ENCODE data around the gene VWA2. TPM values are rescaled to one million over a fixed set of nuclear protein-coding genes. Genes with fewer than 3 reads are reported as not detected.

Gene VWA2
- polyA plus RNA-seq, 1 of the 3 experiments (the other 2 are of a cell fraction): not detected

- Histone ChIP-seq H4K20me1 (ENCODE audit: insufficient read depth) (no peaks in the 10 kb centered on the region), H3K27ac (ENCODE audit: low read depth in 2 of 2, low read length in 1 of 2) (no peak overlapping the region), H3K9me2 (no peaks in the 10 kb centered on the region), H3K9ac (no peak overlapping the region), H3K79me2 (ENCODE audit: insufficient read depth) (no peaks in the 10 kb centered on the region), H3K27me3 (ENCODE audit: insufficient read depth) (no peaks in the 10 kb centered on the region), H3K4me2 (no peak overlapping the region), H3K9me3 (no peaks in the 10 kb centered on the region), H3F3A (replicated peaks; ENCODE audit: insufficient read depth) (no peaks in the 10 kb centered on the region), H2AFZ (ENCODE audit: low read depth) (no peak overlapping the region), H3K36me3 (replicated peaks in 1 of 2; ENCODE audit: control insufficient read depth in 1 of 2, insufficient read depth in 2 of 2, low read length in 1 of 2) (no peaks in the 10 kb centered on the region), H3K4me3 (ENCODE audit: low read depth in 2 of 2, low read length in 1 of 2) (no peak overlapping the region), H3K4me1 (ENCODE audit: control insufficient read depth in 1 of 2, insufficient read depth in 2 of 2, low read depth in 1 of 2, low read length in 1 of 2) (peaks cover 0 to 2% of the 10 kb centered on the region in 2 experiments; a peak in 1 of 4 replicates)
- CTCF ChIA-PET: interaction anchor here (1.4 kb wide), 1 partner anchor 9 kb away, joined by 3 read pairs; no protein-coding TSS in a partner anchor
- POLR2A ChIA-PET: no interaction called here
- 74% methylated on average over 12 of the region's 15 CpGs for WGBS (ENCODE audit: low lambda C conversion rate)
- no peak for TF ChIP-seq SIN3A (IDR thresholded peaks at IDR 0.05; ENCODE audit: borderline replicate concordance, low read depth, low read length)
- no peak for TF ChIP-seq EP300 (IDR thresholded peaks at IDR 0.05; ENCODE audit: borderline replicate concordance in 1 of 2, low read depth in 1 of 2, low read length in 1 of 2)
- TF ChIP-seq MXI1 (IDR thresholded peaks at IDR 0.05; ENCODE audit: low read depth, low read length): no peak
- TF ChIP-seq CHD2 (IDR thresholded peaks at IDR 0.05; ENCODE audit: low read length, partially characterized antibody): no peak
- no peak for TF ChIP-seq POLR2AphosphoS5 (IDR thresholded peaks at IDR 0.05; ENCODE audit: low read depth, low read length)
- TF ChIP-seq GATA2 (CRISPR knock-in tag; IDR thresholded peaks at IDR 0.05): no peak
- TF ChIP-seq PBX3 (IDR thresholded peaks at IDR 0.05): no peak
- TF ChIP-seq TCF12 (IDR thresholded peaks at IDR 0.05): no peak
- TF ChIP-seq FOSL2 (IDR thresholded peaks at IDR 0.05; ENCODE audit: borderline replicate concordance, low read depth): no peak
- no peak for TF ChIP-seq TAF1 (IDR thresholded peaks at IDR 0.05; ENCODE audit: borderline replicate concordance, low read depth, low read length)
- TF ChIP-seq USF1 (IDR thresholded peaks at IDR 0.05; ENCODE audit: borderline replicate concordance, low read depth): no peak
- no peak for TF ChIP-seq USF2 (IDR thresholded peaks at IDR 0.05; ENCODE audit: borderline replicate concordance, low read depth, low read length)
- DNase-seq: no peak
Measured at GRCh38 chr10:114327537-114328440, 88.7 kb downstream of the VWA2 start.

GRCh38 chr10:114328441-114328812 lies 89.4 kb downstream of the VWA2 start:
- Histone ChIP-seq H3K9me3 (no peaks in the 10 kb centered on the region), H3K9me2 (no peaks in the 10 kb centered on the region), H3K9ac (no peak overlapping the region), H3K27me3 (ENCODE audit: insufficient read depth) (no peaks in the 10 kb centered on the region), H2AFZ (ENCODE audit: low read depth) (no peak overlapping the region), H3K27ac (ENCODE audit: low read depth in 2 of 2, low read length in 1 of 2) (no peak overlapping the region), H3K4me2 (no peak overlapping the region), H3K4me3 (ENCODE audit: low read depth in 2 of 2, low read length in 1 of 2) (no peak overlapping the region), H4K20me1 (ENCODE audit: insufficient read depth) (no peaks in the 10 kb centered on the region), H3K4me1 (ENCODE audit: control insufficient read depth in 1 of 2, insufficient read depth in 2 of 2, low read depth in 1 of 2, low read length in 1 of 2) (no peaks in the 10 kb centered on the region; a peak in 1 of 4 replicates), H3K36me3 (replicated peaks in 1 of 2; ENCODE audit: control insufficient read depth in 1 of 2, insufficient read depth in 2 of 2, low read length in 1 of 2) (no peaks in the 10 kb centered on the region), H3F3A (replicated peaks; ENCODE audit: insufficient read depth) (no peaks in the 10 kb centered on the region), H3K79me2 (ENCODE audit: insufficient read depth) (no peaks in the 10 kb centered on the region)
- TF ChIP-seq IRF3 (IDR thresholded peaks at IDR 0.05; ENCODE audit: low read depth, low read length) (no peak), USF1 (IDR thresholded peaks at IDR 0.05; ENCODE audit: borderline replicate concordance, low read depth) (no peak), YY1 (IDR thresholded peaks at IDR 0.05; ENCODE audit: low read depth) (no peak), CTCF (IDR thresholded peaks at IDR 0.05) (no peak), POLR2AphosphoS5 (IDR thresholded peaks at IDR 0.05; ENCODE audit: low read depth, low read length) (no peak)
- POLR2A ChIA-PET: no interaction called here
- WGBS (ENCODE audit: low lambda C conversion rate): 78% methylated on average over 5 of the region's 6 CpGs
- DNase-seq: no peak
- CTCF ChIA-PET: interaction anchor here (1.4 to 1.5 kb wide), 2 partner anchors 9 to 12 kb away, joined by 3 read pairs; no protein-coding TSS in a partner anchor

All from SK-N-SH (cell line).